ENCODE measurements around the gene TBC1D16. TPM values are rescaled to one million over a fixed set of nuclear protein-coding genes. Genes with fewer than 3 reads are reported as not detected.

Gene TBC1D16
- polyA plus RNA-seq, 1 experiment: 9.0 TPM

GRCh38 chr17:79942011-79942405 lies 93.7 kb downstream of the TBC1D16 start:
- ChIA-PET POLR2A (no interaction called here), CTCF (interaction anchor here (0.5 kb wide), 1 partner anchor 200 kb away, joined by 3 read pairs; no protein-coding TSS in a partner anchor)
- H3K36me3 ChIP-seq (ENCODE audit: control insufficient read depth, insufficient read depth, low read length): peaks cover 13% of the 10 kb centered on the region
- H3K27me3 ChIP-seq (ENCODE audit: control insufficient read depth, insufficient read depth, low read length): no peaks in the 10 kb centered on the region
- H3K4me3 ChIP-seq (ENCODE audit: low read depth, low read length): no peak overlapping the region
- no peak for DNase-seq (ENCODE audit: low read depth)
- TF ChIP-seq CTCF (IDR thresholded peaks at IDR 0.05; ENCODE audit: insufficient read depth, low read depth, low read length): no peak

GRCh38 chr17:79941088-79942010 lies 94.3 kb downstream of the TBC1D16 start:
- Histone ChIP-seq H3K27me3 (ENCODE audit: control insufficient read depth, insufficient read depth, low read length) (no peaks in the 10 kb centered on the region), H3K36me3 (ENCODE audit: control insufficient read depth, insufficient read depth, low read length) (peaks cover 13% of the 10 kb centered on the region), H3K4me3 (ENCODE audit: low read depth, low read length) (no peak overlapping the region)
- CTCF ChIA-PET: no interaction called here
- no peak for TF ChIP-seq CTCF (IDR thresholded peaks at IDR 0.05; ENCODE audit: insufficient read depth, low read depth, low read length)
- no peak for DNase-seq (ENCODE audit: low read depth)
- POLR2A ChIA-PET: no interaction called here

GRCh38 chr17:79940459-79941087 lies 95.1 kb downstream of the TBC1D16 start:
- peaks cover 12% of the 10 kb centered on the region for H3K36me3 ChIP-seq (ENCODE audit: control insufficient read depth, insufficient read depth, low read length)
- TF ChIP-seq CTCF (IDR thresholded peaks at IDR 0.05; ENCODE audit: insufficient read depth, low read depth, low read length): no peak
- H3K27me3 ChIP-seq (ENCODE audit: control insufficient read depth, insufficient read depth, low read length): no peaks in the 10 kb centered on the region
- CTCF ChIA-PET: no interaction called here
- POLR2A ChIA-PET: no interaction called here
- no peak overlapping the region for H3K4me3 ChIP-seq (ENCODE audit: low read depth, low read length)
- DNase-seq (ENCODE audit: low read depth): no peak

GRCh38 chr17:79939755-79940458 lies 95.8 kb downstream of the TBC1D16 start:
- peaks cover 11% of the 10 kb centered on the region for H3K36me3 ChIP-seq (ENCODE audit: control insufficient read depth, insufficient read depth, low read length)
- H3K4me3 ChIP-seq (ENCODE audit: low read depth, low read length): no peak overlapping the region
- ChIA-PET POLR2A (no interaction called here), CTCF (interaction anchor here (1.0 kb wide), 1 partner anchor 12 kb away, joined by 3 read pairs; no protein-coding TSS in a partner anchor)
- H3K27me3 ChIP-seq (ENCODE audit: control insufficient read depth, insufficient read depth, low read length): no peaks in the 10 kb centered on the region
- DNase-seq (ENCODE audit: low read depth): no peak
- no peak for TF ChIP-seq CTCF (IDR thresholded peaks at IDR 0.05; ENCODE audit: insufficient read depth, low read depth, low read length)

GRCh38 chr17:79939094-79939435 lies 96.6 kb downstream of the TBC1D16 start:
- TF ChIP-seq CTCF (IDR thresholded peaks at IDR 0.05; ENCODE audit: insufficient read depth, low read depth, low read length): no peak

More at GRCh38 chr17:79939094-79939435, 96.6 kb downstream of the TBC1D16 start:
- ChIA-PET CTCF (interaction anchor here (1.0 kb wide), 1 partner anchor 13 kb away, joined by 3 read pairs; no protein-coding TSS in a partner anchor), POLR2A (no interaction called here)
- Histone ChIP-seq H3K27me3 (ENCODE audit: control insufficient read depth, insufficient read depth, low read length) (no peaks in the 10 kb centered on the region), H3K4me3 (ENCODE audit: low read depth, low read length) (no peak overlapping the region), H3K36me3 (ENCODE audit: control insufficient read depth, insufficient read depth, low read length) (peaks cover 10% of the 10 kb centered on the region)
- DNase-seq (ENCODE audit: low read depth): no peak
